ENCODE data around the gene CDKN2B-AS1. TPM values are rescaled to one million over a fixed set of nuclear protein-coding genes. Genes with fewer than 3 reads are reported as not detected.

CDKN2B-AS1 gene
- total RNA-seq, 1 donor from 2014 or later: not detected

DNA sequence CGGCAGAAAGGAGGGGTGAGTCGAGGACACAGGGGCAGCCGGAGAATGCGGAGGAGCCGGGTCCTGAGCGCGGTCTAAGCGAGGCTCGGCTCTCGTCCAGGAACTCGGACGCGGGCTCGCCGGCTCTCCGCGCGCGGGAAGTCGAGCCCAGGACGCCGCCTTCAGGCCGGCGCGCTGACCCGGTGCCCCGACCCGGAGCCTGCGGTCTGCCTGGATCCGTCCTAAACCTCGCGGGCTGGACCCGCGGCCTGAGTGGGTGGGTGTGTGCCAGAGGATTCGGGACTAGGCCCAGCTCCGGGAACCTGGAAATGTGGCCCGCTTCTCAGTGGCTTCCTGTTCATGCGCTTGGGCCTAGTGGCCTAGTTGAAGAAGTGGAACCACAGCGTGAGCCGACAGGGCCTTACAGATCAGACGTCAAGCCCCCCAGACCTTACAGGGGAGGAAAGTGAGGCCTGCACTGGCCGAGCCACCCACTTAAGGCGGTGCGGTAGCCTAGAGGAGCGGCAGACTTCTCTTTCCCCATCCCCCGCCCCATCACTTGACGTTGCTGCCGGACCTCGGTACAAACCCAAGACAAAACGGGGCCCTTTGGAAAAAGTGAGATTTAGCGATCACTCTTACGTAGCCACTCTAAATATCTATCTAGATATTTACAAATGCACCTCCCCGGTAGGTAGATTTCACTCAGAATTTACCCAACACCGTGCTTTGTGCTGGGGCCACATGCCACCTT, 1.2 kb downstream of the CDKN2B-AS1 start:
- no peaks in the 10 kb centered on the region for H3K9me3 ChIP-seq
- H3K27ac ChIP-seq: peak overlapping the region in 1 of 2 donors; percentile 73
- peaks cover 0 to 5% of the 10 kb centered on the region in 2 donors for H3K4me1 ChIP-seq
- H3K36me3 ChIP-seq: no peaks in the 10 kb centered on the region
- peak in 2 of 3 experiments; percentile 28 to 39 for TF ChIP-seq CTCF (IDR thresholded peaks at IDR 0.05)
- no peaks in the 10 kb centered on the region for H3K27me3 ChIP-seq
- peak overlapping the region; percentile 60 to 96 for H3K4me3 ChIP-seq
- intact Hi-C loops (cut with DNase I): loop anchor here (1.0 to 10.0 kb wide), 2 partner anchors 13 to 591 kb away; partner anchors contain the start of genes CDKN2B and IFNA8
- DNase-seq (ENCODE audit: low spot score in 2 of 2): peak in 1 of 2 donors; percentile 66

DNA sequence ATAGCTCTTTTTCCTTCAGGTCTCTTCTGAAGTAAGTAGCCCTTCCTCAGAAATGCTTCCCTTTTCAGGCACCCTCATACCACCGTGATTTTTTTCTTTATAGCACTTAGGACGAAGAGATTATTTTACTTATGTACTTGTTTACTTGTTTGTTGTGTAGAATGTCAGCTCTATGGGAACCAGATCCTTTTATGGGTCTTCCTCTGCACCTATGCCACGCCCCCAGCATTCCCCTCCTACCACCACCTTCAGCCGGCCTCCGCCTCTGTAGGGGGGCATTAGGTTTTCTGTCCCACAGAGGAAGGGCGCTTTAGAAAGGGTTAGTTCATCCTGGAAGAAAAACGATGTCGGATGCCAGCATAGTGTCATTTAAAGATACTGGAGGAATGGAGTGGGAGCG, 1.8 kb downstream of the CDKN2B-AS1 start:
- H3K36me3 ChIP-seq: no peaks in the 10 kb centered on the region
- H3K27ac ChIP-seq: no peak overlapping the region
- peaks cover 0 to 5% of the 10 kb centered on the region in 2 donors for H3K4me1 ChIP-seq
- intact Hi-C loops (cut with DNase I): loop anchor here (10.0 kb wide), 1 partner anchor 592 kb away; the partner anchor contains the start of gene IFNA8
- H3K9me3 ChIP-seq: no peaks in the 10 kb centered on the region
- H3K4me3 ChIP-seq: no peak overlapping the region
- no peak for TF ChIP-seq CTCF (IDR thresholded peaks at IDR 0.05)
- DNase-seq (ENCODE audit: low spot score in 2 of 2): no peak
- H3K27me3 ChIP-seq: no peaks in the 10 kb centered on the region

DNA sequence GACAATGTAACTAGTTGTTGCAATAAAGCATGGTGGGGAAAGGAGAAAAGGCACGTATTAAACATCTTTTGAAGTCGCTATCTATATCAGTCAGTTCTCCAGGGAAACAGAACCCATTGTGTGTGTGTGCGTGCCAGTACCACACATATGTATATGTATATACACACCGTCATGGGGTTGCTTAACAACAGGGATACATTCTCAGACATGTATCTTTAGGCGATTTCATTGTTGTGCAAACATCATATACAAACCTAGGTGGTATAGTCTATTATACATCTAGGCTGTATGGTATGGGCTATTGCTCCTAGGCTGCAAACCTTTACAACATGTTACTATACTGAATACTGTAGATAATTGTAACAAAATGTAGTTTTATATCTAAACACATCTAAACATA, 2.3 kb downstream of the CDKN2B-AS1 start:
- no peak for TF ChIP-seq CTCF (IDR thresholded peaks at IDR 0.05)
- H3K9me3 ChIP-seq: no peaks in the 10 kb centered on the region
- H3K4me1 ChIP-seq: peaks cover 0 to 5% of the 10 kb centered on the region in 2 donors
- DNase-seq (ENCODE audit: low spot score in 2 of 2): no peak
- H3K4me3 ChIP-seq: no peak overlapping the region
- H3K27ac ChIP-seq: no peak overlapping the region
- H3K27me3 ChIP-seq: no peaks in the 10 kb centered on the region
- no peaks in the 10 kb centered on the region for H3K36me3 ChIP-seq
- intact Hi-C loops (cut with DNase I): loop anchor here (10.0 kb wide), 1 partner anchor 592 kb away; the partner anchor contains the start of gene IFNA8

- intact Hi-C loops (cut with DNase I): loop anchor here (10.0 kb wide), 1 partner anchor 593 kb away; the partner anchor contains the start of gene IFNA8
- no peak overlapping the region for H3K4me3 ChIP-seq
- no peaks in the 10 kb centered on the region for H3K36me3 ChIP-seq
- no peaks in the 10 kb centered on the region for H3K9me3 ChIP-seq
- no peak for TF ChIP-seq CTCF (IDR thresholded peaks at IDR 0.05)
- peaks cover 0 to 5% of the 10 kb centered on the region in 2 donors for H3K4me1 ChIP-seq
- H3K27ac ChIP-seq: no peak overlapping the region
- no peak for DNase-seq (ENCODE audit: low spot score in 2 of 2)
- H3K27me3 ChIP-seq: no peaks in the 10 kb centered on the region
These were observed 2.9 kb downstream of the CDKN2B-AS1 start for GRCh38 chr9:21997480-21997879.

- no peak overlapping the region for H3K27ac ChIP-seq
- no peaks in the 10 kb centered on the region for H3K36me3 ChIP-seq
- no peaks in the 10 kb centered on the region for H3K27me3 ChIP-seq
- intact Hi-C loops (cut with DNase I): loop anchor here (10.0 kb wide), 1 partner anchor 593 kb away; the partner anchor contains the start of gene IFNA8
- no peak for TF ChIP-seq CTCF (IDR thresholded peaks at IDR 0.05)
- peaks cover 0 to 5% of the 10 kb centered on the region in 2 donors for H3K4me1 ChIP-seq
- no peaks in the 10 kb centered on the region for H3K9me3 ChIP-seq
- no peak overlapping the region for H3K4me3 ChIP-seq
- no peak for DNase-seq (ENCODE audit: low spot score in 2 of 2)
These were observed 3.4 kb downstream of the CDKN2B-AS1 start for GRCh38 chr9:21998026-21998425.
